Ascending aorta (tissue), 2 donors: ENCODE results near the gene DHRS7B. TPM values are rescaled to one million over a fixed set of nuclear protein-coding genes. Genes with fewer than 3 reads are reported as not detected.

Experiments
- DNase-seq, 2 donors: peaks; one replicate each; pipeline ENCODE4 v3.0.0-alpha.2; 2019; ENCODE audit warnings: low spot score in 2 of 2
- H3K27ac ChIP-seq, 2 donors: fragments of 200-600 bp; sonication (generic); one replicate each; pipeline ENCODE4 v1.5.1; 2016 to 2017; ENCODE audit warnings: mild to moderate bottlenecking in 1 of 2
- H3K27me3 ChIP-seq: fragments of 200-600 bp; sonication (generic); one replicate; pipeline ENCODE4 v1.5.1; 2017
- H3K36me3 ChIP-seq, 2 donors: fragments of 200-600 bp; sonication (generic); one replicate each; pipeline ENCODE4 v1.5.1; 2016
- H3K4me1 ChIP-seq, 2 donors: fragments of 200-600 bp; sonication (generic); one replicate each; pipeline ENCODE4 v1.5.1; 2016 to 2017; ENCODE audit warnings: mild to moderate bottlenecking in 1 of 2
- H3K4me3 ChIP-seq, 2 donors: fragments of 200-600 bp; sonication (generic); one replicate each; pipeline ENCODE4 v1.5.1; 2016 to 2017; ENCODE audit warnings: mild to moderate bottlenecking in 1 of 2
- H3K9me3 ChIP-seq, 2 donors: fragments of 200-600 bp; sonication (generic); one replicate each; pipeline ENCODE4 v1.5.1; 2016
- intact Hi-C: fragments of 100-400 bp; cut with DNase I; formaldehyde crosslinking; loops from one replicate; pipeline ENCODE4 v1.15.1; 2023
- total RNA-seq: library from RNA; depleted of rRNA; stranded (reverse); fragments of >200 nt; gene quantifications from one replicate; pipeline ENCODE4 v1.1.0, GENCODE V29; 2016
- TF ChIP-seq, protein P1 (sequence below), 3 experiments: fragments of 200-600 bp in 2 of 3; fragments of 450-650 bp in 1 of 3; sonication (generic) in 2 of 3; IDR thresholded peaks; one replicate each; pipeline ENCODE4 v1.5.1; 2016 to 2019; ENCODE audit warnings: antibody characterized with exemption in 3 of 3, mild to moderate bottlenecking in 1 of 3, moderate library complexity in 1 of 3

The DHRS7B gene
- total RNA-seq, 1 donor from 2014 or later: 89.5 TPM

GRCh38 chr17:21085707-21086106 is 41.1 kb upstream of the DHRS7B start:
- Histone ChIP-seq H3K36me3 (no peaks in the 10 kb centered on the region), H3K4me3 (no peak overlapping the region), H3K27ac (no peak overlapping the region), H3K27me3 (no peaks in the 10 kb centered on the region), H3K9me3 (no peaks in the 10 kb centered on the region), H3K4me1 (no peaks in the 10 kb centered on the region)
- TF ChIP-seq, protein P1, sequence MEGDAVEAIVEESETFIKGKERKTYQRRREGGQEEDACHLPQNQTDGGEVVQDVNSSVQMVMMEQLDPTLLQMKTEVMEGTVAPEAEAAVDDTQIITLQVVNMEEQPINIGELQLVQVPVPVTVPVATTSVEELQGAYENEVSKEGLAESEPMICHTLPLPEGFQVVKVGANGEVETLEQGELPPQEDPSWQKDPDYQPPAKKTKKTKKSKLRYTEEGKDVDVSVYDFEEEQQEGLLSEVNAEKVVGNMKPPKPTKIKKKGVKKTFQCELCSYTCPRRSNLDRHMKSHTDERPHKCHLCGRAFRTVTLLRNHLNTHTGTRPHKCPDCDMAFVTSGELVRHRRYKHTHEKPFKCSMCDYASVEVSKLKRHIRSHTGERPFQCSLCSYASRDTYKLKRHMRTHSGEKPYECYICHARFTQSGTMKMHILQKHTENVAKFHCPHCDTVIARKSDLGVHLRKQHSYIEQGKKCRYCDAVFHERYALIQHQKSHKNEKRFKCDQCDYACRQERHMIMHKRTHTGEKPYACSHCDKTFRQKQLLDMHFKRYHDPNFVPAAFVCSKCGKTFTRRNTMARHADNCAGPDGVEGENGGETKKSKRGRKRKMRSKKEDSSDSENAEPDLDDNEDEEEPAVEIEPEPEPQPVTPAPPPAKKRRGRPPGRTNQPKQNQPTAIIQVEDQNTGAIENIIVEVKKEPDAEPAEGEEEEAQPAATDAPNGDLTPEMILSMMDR (IDR thresholded peaks at IDR 0.05): no peak
- intact Hi-C loops: no loop called here
- DNase-seq: no peak

DNA sequence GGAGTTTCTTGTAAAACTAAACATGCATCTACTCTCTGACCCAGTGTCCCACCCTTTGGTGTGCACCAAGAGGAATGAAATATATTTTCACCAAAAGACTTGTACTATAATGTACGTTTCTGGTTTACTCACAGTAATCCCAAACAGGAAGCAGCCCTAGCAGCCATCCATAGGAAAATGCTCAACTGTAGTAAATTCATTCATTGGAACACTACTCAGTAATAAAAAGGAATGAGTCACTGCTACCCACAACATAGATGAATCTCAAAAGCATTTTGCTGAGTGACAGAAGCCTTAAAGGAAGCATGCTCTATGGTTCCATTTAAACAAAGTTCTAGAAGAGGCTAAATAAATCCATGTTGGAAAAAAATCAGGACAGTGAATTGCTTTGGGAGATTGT is 37.6 kb upstream of the DHRS7B start:
- Histone ChIP-seq H3K4me3 (no peak overlapping the region), H3K27me3 (no peaks in the 10 kb centered on the region), H3K36me3 (no peaks in the 10 kb centered on the region), H3K9me3 (no peaks in the 10 kb centered on the region), H3K27ac (no peak overlapping the region), H3K4me1 (no peaks in the 10 kb centered on the region)
- TF ChIP-seq, protein P1 (IDR thresholded peaks at IDR 0.05): no peak
- intact Hi-C loops: no loop called here
- DNase-seq: no peak

DNA sequence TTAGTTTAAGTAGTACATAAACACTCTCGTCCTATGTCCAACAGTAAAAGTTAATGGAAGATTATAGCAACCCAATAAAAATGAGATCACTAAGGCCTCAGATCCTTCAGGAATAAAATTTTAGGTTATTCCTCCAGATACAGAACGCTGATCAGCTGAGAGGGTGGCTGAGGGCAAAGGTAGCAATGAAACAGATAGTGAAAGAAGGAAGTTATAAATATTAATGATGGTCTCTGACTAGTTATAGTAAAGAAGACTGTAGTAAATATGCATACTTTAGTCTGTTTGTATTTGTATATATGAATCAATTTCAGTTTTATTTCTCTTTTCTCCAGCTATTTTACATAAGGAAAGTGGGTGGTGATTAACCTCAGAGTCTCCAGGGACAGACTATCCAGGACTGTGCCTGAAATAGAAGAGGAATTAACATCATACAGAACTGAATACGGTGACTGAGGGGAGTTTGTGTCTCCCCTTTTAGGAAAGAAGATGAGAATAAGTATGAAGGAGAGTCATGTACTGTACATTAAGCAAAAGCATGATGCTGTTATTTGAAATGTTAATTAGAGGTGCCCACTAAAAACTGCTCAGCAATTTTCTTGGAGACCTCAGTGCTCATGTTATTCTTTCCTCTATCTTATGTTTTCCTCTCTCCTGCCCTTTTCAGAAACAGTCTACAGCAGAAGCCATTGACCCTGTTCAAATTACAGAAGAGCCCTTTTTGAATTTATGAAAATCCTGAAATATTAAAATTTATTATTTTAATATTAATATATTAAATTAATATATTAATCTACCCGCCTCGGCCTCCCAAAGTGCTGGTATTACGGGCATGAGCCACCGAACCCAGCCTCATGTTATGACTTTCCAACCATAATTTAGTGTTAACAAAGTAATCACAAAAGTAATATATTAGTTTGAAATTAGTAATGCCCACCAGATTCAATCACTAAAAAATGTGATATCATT is 36.5 kb upstream of the DHRS7B start:
- Histone ChIP-seq H3K4me1 (no peaks in the 10 kb centered on the region), H3K27me3 (no peaks in the 10 kb centered on the region), H3K36me3 (no peaks in the 10 kb centered on the region), H3K27ac (no peak overlapping the region), H3K9me3 (no peaks in the 10 kb centered on the region), H3K4me3 (no peak overlapping the region)
- DNase-seq: no peak
- intact Hi-C loops: no loop called here
- TF ChIP-seq, protein P1 (IDR thresholded peaks at IDR 0.05): no peak

GRCh38 chr17:21090902-21091618 is 35.7 kb upstream of the DHRS7B start:
- no peak overlapping the region for H3K4me3 ChIP-seq
- no peaks in the 10 kb centered on the region for H3K36me3 ChIP-seq
- no peaks in the 10 kb centered on the region for H3K4me1 ChIP-seq
- no peak overlapping the region for H3K27ac ChIP-seq
- no peak for DNase-seq
- no peaks in the 10 kb centered on the region for H3K27me3 ChIP-seq
- intact Hi-C loops: no loop called here
- TF ChIP-seq, protein P1 (IDR thresholded peaks at IDR 0.05): no peak
- H3K9me3 ChIP-seq: no peaks in the 10 kb centered on the region

GRCh38 chr17:21094298-21094704 is 32.5 kb upstream of the DHRS7B start:
- Histone ChIP-seq H3K27me3 (no peaks in the 10 kb centered on the region), H3K27ac (no peak overlapping the region), H3K9me3 (no peaks in the 10 kb centered on the region), H3K4me3 (no peak overlapping the region), H3K36me3 (no peaks in the 10 kb centered on the region), H3K4me1 (peaks cover 0 to 2% of the 10 kb centered on the region in 2 donors)
- DNase-seq: no peak
- TF ChIP-seq, protein P1 (IDR thresholded peaks at IDR 0.05): no peak
- intact Hi-C loops: no loop called here
